MM.1S (cell line): ENCODE measurements around the gene ZNF665.

Source experiments
- CTCF ChIP-seq: fragments of 300-600 bp; sonication (generic); IDR thresholded peaks from 2 replicates; pipeline ENCODE4 v1.5.1; 2016; ENCODE audit warnings: antibody characterized with exemption, low read length, mixed read lengths
- EZH2 ChIP-seq: fragments of 300-600 bp; sonication (generic); optimal IDR thresholded peaks from 2 replicates; pipeline ENCODE3; 2017; ENCODE audit warnings: low read depth, mild to moderate bottlenecking, antibody characterized with exemption, low read length, mixed read lengths
- EZH2phosphoT487 ChIP-seq: fragments of 300-600 bp; sonication (generic); IDR thresholded peaks from 2 replicates; pipeline ENCODE4 v1.6.1; 2018; ENCODE audit warnings: antibody characterized with exemption, low read length

- TF ChIP-seq CTCF (no peak), EZH2 (no peak), EZH2phosphoT487 (no peak)
Observed at GRCh38 chr19:53165691-53166091, 27.5 kb downstream of the ZNF665 start.
